IPS-18c (cell line): Measurements from ENCODE around the gene IL17REL.
"Not testable (repeated sequence)": the region's sequence is repeated elsewhere in the genome, so short reads cannot be mapped to it uniquely, and the experiment has no call there.

ENCODE experiments used
- H3K4me3 ChIP-seq: 2 replicates; pipeline ENCODE4 v1.7.0; 2013; ENCODE audit warnings: low read depth, mild to moderate bottlenecking, low read length, moderate library complexity; ENCODE audit not compliant: insufficient read depth
- H3K9me3 ChIP-seq: one replicate; pipeline ENCODE4 v1.6.1; 2013; ENCODE audit warnings: mild to moderate bottlenecking, low read length, moderate library complexity; ENCODE audit not compliant: control insufficient read depth, insufficient read depth

The IL17REL gene

DNA sequence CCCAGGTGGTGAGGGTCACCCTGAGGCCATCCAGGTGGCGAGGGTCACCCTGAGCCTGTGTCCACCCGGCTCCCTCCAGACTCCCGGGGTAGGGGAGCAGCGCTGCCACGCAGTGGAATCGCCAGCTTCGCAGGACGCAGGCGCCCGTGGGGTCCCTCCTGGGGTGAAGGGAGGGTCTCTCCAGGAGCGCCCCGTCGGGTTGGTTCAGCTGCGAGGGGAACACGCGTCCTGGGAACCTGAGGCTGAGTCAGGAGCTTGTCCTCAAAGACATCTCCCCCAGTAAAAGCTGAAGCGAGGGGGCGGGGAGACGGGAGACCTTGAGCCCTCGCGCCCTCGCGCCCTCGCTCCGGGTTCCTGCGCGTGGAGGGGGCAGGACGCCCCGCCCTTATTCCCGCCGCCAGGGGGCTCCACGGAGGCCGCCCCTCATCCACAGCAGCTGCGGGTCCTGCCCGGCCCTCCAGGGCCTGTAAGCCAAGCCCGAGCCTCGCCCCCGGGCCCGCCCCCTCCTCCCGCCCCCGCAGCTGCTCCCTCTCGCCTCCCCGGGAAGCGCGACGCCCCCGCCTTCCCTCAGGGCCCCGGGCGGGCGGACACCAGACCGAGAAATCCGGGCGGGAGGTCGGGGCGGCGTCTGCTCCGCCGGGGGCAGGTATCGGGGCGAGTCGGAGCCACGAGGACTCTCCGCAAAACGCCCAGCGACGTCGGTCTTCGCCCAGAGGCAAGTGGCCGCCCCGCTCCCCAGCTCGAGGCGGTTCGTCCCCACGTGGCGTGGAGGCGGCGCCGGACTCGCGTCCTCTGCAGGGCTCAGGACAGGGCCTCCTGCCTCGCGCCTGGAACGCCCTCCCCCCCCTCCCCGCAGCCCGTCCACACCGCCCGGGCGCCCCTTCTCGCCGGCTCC, 29.2 kb downstream of the IL17REL start:
- Histone ChIP-seq H3K9me3 (no peaks in the 10 kb centered on the region), H3K4me3 (no peak overlapping the region; the same call in 1 of the 2 replicates)

DNA sequence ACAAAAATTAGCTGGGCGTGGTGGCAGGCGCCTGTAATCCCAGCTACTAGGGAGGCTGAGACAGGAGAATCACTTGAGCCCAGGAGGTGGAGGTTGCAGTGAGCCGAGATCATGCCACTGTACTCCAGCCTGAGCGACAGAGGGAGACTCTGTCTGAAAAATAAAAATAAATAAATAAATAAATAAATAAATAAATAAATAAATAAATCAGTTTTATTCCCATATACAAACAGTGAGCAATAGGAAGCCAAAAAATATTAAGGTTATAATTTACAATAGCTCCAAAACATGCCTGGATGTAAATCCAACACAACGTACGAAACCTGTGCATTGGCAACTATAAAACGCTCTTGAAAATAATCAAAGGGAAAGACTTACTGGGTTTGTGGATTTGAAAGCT, 30.8 kb downstream of the IL17REL start:
- not testable (repeated sequence) for H3K4me3 ChIP-seq

DNA sequence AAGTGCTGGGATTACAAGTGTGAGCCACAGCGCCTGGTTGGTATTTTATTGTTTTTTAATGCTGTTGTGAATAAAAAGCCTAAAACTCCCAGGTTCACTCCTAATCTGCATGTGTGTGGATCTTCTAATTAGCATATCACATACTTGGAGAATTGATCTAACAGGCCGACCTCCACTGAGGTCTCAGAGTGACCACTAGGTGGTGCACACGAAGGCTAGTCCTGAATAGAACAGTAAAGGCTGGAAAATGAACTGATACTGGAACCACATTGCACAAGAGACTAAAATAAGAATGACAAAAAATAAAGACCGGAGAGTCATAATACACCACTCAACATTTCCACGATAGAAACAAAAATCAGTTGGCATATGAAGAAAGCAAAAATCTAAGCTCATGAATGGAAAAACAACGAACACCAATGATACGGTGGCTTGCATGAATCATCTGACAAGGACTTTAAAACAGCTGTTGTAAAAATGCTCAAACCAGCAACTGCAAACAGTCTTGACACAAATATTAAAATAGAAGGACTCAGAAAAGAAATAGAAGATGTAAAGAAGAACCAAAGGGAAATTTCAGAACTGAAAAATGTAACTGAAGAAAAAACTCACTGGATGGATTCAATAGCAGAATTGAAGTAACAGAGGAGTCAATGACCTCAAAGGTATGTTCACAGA, 32.8 kb downstream of the IL17REL start:
- H3K4me3 ChIP-seq, result no peak overlapping the region
- no peaks in the 10 kb centered on the region for H3K9me3 ChIP-seq

More for the DNA sequence above, 30.8 kb downstream of the IL17REL start:
- H3K9me3 ChIP-seq, result not testable (repeated sequence)

DNA sequence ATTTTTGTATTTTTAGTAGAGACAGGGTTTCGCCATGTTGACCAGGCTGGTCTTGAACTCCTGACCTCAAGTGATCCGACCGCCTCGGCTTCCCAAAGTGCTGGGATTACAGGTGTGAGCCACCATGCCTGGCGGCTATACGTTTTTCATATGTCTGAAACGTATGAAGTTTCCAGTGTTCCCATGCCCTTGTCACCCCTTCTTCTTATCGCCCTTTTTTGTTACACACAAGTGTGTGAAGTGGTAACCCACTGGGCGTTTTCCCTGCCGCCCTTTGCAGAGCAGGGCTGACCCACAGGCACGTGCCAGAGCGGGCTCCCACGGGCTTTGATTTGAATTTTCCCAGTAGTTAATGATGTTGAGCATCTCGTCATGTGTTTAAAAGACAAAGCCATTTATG, 35.0 kb downstream of the IL17REL start:
- Histone ChIP-seq H3K9me3 (no peaks in the 10 kb centered on the region), H3K4me3 (no peak overlapping the region)

DNA sequence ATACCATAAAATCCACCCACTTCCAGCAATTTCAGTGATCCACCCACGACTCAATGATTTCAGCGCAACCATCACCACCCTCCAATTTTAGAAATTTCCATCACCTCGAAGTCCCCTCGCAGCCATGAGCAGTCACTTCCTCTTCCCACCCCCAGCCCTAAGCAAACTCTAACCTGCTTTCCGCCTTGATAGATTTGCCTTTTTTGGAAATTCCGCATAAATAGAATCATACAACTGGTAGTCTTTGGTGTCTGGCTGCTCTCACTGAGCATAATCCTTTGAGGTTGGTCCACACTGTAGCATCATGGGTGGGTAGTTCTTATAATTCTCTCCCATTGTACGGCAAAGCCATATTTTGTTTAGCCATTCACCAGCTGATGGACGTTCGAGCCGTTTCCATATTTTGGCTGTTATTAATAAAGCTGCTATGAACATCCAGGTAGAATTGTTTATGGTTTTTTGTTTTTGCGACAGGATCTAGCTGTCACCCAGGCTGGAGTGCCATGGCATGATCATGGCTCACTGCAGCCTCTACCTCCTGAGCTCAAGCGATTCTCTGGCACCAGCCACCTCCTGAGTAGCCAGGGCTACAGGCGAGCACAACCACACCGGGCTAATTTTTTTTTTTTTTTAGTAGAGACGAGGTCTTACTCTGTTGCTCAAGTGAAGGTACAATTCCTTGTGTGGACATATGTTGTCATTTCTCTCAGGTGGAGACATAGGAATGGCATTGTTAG, 36.0 kb downstream of the IL17REL start:
- no peaks in the 10 kb centered on the region for H3K9me3 ChIP-seq
- H3K4me3 ChIP-seq, result no peak overlapping the region

DNA sequence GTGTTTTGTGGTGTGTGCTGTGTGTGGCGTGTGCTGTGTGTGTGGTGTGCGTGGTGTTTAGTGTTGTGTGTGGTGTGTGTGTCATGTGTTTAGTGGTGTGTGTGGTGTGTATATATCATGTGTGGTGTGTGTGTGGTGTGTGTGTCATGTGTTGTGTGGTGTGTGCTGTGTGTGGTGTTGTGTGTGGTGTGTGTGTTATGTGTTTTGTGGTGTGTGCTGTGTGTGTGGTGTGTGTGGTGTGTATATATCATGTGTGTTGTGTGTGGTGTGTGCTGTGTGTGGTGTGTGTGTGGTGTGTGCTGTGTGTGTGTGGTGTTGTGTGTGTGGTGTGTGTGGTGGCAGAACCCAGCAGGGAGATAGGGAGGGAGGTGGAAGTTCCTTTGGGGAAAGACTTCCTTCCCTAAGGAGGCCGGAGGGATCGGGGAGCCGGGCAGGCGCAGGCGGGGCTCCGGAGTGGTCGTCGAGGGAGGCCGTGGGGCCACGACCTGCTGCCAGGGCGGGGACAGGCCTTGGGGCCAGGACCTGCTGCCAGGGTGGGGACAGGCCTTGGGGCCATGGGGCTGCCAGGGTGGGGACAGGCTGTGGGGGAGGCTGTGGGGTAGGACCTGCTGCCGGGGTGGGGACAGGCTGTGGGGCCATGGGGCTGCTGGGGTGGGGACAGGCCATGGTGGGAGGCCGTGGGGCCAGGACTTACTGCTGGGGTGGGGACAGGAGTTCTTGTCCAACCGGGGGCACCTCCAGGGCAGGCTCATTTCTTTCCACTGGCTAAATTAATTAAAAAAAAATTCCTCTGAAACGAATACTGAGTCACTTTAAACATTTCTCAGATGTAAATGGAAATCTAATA, 36.8 kb downstream of the IL17REL start:
- H3K4me3 ChIP-seq, result no peak overlapping the region
- no peaks in the 10 kb centered on the region for H3K9me3 ChIP-seq

DNA sequence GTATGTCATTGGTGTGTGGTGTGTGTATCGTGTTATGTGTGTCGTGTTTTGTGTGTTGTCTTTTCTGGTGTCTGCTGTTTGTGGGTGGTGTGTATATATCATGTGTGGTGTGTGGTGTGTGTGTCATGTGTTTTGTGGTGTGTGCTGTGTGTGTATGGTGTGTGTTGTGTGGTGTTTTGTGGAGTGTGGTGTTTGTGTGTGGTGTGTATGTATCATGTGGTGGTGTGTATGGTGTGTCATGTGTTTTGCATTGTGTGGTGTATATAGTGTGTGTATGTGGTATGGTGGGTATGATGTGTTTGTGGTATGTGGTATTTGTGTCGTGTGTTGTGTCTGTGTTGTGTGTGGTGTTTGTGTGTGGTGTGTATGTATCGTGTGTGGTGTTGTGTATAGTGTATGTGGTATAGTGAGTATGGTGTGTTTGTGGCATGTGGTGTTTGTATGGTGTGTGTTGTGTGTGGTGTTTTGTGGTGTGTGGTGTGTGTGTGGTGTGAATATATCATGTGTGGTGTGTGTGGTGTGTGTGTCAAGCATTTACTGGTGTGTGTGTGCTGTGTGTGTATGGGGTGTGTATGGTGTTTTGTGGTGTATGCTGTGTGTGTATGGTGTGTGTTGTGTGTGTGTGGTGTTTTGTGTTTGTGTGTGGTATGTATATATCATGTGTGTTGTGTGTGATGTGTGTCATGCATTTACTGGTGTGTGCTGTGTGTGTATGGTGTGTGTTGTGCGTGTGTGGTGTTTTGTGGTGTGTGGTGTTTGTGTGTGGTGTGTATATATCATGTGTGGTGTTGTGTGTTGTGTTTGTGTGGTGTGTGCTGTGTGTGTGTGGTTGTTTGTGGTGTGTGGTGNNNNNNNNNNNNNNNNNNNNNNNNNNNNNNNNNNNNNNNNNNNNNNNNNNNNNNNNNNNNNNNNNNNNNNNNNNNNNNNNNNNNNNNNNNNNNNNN, 39.3 kb downstream of the IL17REL start:
- H3K4me3 ChIP-seq, result no peak overlapping the region
- H3K9me3 ChIP-seq, result no peaks in the 10 kb centered on the region

DNA sequence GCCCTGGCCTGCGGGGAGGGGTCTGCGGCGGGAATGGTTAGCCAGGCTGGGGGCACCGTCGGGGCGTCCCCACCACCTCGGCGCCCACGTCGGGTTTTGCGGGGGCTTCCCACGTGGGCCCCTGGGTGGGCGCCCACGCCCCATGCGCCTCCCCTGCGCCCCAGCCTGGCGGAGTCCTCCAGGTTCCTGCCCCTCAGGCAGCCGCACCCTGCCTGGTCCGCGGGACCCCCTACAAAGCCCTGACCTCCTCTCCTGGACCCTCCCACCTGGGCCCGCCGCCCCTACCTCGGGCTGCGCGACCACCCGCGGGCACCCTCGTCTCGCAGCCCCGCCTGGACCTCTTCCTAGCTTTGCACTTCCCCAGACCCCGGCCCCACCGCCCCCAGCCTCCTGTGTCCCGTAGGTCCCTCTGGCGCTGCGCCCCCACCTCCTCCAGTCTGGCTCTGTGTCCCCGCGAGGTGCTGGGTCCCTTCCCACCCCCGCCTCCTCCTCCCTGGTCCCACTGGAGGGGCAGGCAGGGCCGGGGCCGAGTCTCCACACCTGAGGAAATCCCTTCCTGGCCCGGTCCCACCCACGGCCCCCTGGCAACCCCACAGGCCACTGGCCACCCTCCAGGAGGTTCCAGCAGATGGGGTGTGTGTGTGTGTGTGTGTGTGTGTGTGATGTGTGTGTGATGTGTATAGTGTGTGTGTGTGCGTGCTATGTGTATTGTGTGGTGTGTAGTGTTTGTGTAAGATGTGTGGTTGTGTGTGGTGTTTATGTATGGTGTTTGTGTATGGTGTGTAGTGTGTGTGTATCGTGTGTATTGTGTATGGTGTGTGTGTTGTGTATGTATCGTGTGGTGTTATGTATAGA, 40.2 kb downstream of the IL17REL start:
- Histone ChIP-seq H3K9me3 (no peaks in the 10 kb centered on the region), H3K4me3 (no peak overlapping the region)

DNA sequence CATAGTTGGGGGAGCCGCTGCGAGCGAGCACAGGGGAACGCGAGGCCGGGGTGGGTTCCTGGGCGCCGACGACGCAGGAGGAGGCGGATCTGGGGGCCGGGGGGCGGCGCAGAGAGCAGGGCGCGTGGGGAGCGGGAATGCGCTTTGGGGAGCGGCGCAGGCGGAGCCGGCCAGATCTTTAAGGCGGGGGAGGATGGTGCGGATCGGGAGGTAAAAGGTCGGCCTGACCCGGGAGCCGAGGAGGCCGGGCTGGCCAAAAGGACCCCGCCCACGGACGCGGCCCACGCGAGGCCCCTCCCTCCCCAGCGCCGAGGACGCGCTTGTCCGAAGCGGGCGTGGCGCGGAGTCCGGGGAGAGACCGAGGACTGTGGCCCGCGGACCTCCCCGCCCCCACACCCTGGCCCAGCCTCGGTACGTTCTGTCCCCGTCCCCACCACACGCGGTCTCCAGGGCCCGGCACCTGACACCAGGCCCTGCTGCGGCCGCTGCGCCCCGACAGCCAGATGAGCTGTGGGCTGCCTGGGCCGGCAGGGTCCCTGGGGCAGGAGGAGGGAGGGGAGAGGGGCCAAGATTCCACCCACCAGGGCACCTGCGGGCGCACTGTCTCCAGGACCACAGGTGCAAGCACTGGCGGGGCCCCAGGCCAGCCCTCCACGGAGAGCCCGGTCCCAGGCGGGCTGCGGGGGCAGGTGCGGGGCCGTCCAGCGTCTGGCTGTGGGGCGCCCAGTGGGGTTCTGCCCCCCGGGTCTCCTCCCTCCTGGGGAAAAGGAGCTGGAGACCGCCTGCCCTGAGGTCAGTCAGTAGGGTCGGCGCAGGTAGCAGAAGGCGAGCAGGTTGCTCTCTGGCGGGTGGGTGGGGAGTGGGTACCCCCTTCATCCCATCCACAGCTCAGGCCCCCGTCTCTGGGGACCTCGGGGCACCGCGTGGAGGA, 41.1 kb downstream of the IL17REL start:
- no peaks in the 10 kb centered on the region for H3K9me3 ChIP-seq
- H3K4me3 ChIP-seq, result peak overlapping the region; percentile 46

DNA sequence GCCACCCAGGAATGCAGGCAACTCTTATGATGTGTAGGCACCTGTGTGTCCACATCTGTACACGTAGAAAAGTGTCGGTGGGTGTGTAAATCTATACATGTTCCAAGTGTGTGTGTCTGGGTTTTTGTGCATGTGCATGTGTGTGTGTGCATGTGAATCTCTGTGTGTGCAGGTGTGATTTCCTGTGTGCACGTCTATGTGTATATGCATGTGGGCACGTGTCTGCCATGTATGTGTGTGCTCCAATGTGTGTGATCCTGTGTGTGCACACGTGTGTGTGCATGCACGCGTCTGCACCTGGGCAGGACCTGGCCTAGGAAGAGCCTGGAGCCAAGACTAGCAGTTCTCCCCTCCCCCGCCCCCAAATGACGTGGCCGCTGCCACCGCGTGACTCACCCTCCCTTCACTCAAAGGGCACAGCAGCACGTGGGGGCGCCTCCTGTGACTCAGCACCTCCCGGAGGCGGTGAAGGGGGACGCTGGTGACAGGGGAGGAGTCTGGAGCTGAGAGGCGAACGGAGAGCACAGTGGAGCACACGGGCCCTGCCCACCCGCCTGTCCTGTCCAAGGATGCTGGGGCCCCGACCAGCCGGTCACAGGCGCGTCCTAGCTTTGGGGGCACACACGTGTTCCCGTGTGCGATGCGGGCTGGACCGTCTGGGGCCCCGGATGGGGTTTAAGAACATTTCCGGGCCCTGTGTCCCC, 41.9 kb downstream of the IL17REL start:
- H3K9me3 ChIP-seq, result no peaks in the 10 kb centered on the region
- peak overlapping the region; percentile 40 for H3K4me3 ChIP-seq

DNA sequence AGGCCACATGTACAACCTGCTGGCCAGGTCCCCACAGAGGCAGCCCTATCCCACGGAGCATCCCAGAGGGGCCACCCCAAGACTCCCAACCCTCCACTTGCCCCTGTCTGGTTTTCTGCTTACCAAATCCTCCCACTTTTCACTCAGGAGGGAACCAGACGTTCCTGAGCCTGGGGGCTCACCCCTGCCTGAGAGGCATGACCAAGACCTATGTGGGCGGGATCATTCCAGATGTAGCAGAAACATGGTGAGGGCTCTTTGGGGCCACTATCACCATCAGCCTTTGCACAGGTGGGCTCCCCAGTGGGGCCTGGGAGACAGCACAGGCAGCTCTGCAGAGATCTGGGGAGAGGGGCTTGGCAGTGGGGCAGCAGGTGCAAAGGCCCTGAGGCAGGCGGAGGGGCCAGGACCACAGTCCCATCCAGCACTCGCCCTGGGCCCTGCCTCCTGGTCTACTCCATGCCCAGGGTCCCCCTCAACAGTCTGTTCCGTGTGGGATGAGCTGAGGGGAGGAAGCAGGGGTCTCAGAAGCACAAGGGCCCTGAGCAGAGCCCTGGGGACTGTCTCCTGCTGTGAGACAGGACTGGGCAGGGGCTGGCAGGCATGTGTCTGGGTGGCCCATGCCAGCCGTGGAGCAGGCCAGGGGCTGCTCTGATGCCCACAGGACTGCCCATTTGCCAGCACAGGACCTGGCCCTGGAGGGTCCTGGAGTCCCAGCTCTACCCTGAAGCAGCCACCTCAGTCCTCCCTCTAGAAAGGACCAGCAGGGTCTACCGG, 42.6 kb downstream of the IL17REL start:
- Histone ChIP-seq H3K9me3 (no peaks in the 10 kb centered on the region), H3K4me3 (no peak overlapping the region)

DNA sequence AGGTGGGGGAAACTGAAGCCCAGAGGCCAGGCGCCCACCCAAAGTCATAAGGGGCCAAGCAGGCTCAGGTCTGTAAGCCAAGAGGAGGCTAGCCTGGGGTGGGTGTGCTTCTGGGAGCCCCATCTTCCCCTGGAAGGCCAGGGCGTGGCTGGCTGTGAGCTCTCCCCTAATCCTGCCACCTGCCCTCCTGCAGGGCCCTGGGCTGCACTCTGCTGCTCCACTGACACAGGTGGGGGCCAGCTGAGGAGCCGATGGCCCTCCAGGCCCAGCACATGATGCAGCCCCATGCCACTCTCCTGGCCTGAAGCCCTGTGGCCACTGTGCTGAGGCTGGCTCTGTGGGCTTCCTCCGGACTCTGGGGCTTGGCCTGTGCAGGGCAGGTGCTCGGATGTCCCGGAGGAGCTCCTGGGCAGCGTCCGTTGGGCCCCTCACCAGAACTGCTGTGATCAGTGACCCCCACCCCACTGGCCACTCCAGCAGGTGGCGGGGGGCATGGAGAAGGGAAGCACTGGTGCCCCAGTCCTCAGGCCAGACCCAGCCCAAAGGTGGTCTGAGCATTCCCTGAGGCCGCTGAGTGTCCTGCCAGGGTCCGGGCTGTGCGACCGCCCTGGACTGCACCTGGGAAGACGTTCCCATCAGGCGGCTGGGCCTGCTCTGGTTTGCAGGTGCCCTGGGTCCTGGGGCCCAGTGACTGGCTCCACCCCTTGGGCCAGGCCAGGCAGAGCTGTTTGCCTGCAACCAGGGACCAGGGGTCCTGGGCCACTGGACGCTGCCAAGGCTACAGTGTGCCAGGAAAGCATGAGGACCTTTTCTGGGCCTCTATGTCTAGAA, 43.5 kb downstream of the IL17REL start:
- Histone ChIP-seq H3K9me3 (no peaks in the 10 kb centered on the region), H3K4me3 (no peak overlapping the region)
